ENCODE data around the gene SOX15. TPM values are rescaled to one million over a fixed set of nuclear protein-coding genes. Genes with fewer than 3 reads are reported as not detected.

Gene SOX15
- total and polyA plus RNA-seq, 3 donors from 2014 or later, result 2.6 to 4.0 (median 2.8) TPM

DNA sequence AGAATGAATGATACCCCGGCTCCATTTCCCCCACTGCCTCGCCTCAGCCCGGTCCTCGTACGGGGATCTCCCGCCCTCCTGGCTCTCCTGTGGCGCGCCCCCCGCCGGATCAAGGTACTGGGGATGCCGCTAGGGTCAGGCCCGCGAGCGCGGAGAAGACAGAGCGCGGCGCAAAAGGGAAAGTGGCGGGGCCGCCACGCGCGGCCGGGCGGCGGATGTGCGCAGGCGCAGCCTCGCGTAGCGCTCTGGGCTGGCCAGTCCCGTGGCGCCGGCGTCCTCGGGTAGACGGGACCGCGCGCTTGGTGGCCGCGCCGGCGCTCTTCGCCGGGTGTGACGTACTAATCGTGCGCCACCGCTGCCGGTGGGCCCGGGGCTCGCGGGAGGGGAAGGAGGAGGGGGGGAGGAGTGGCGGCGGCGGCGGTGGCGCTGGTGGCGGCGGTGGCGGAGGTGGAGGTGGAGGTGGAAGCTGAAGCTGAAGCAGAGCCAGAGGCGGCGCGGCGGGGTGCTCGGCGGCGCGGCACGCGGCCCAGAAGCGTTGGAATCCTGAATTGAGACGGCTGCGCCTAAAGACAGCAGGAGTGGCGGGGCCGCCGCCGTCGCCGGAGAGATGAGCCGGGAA, 28.2 kb downstream of the SOX15 start, which contains the start of gene SENP3:
Gene SENP3, plus strand, starts transcription at position 331 of the 619 bp plus-strand sequence. CDS start 1,158 bp downstream, outside the sequence.
- intact Hi-C loops (cut with DNase I; ENCODE audit: low total_unique reads), result loop anchor here (10.0 kb wide), 1 partner anchor 207 kb away; the partner anchor contains the start of genes KCTD11 and TMEM95
- no peaks in the 10 kb centered on the region for H3K9me3 ChIP-seq
- H3K4me3 ChIP-seq, result peak within 1 kb of the TSS; percentile 76 to 93
- TF ChIP-seq, protein P1, sequence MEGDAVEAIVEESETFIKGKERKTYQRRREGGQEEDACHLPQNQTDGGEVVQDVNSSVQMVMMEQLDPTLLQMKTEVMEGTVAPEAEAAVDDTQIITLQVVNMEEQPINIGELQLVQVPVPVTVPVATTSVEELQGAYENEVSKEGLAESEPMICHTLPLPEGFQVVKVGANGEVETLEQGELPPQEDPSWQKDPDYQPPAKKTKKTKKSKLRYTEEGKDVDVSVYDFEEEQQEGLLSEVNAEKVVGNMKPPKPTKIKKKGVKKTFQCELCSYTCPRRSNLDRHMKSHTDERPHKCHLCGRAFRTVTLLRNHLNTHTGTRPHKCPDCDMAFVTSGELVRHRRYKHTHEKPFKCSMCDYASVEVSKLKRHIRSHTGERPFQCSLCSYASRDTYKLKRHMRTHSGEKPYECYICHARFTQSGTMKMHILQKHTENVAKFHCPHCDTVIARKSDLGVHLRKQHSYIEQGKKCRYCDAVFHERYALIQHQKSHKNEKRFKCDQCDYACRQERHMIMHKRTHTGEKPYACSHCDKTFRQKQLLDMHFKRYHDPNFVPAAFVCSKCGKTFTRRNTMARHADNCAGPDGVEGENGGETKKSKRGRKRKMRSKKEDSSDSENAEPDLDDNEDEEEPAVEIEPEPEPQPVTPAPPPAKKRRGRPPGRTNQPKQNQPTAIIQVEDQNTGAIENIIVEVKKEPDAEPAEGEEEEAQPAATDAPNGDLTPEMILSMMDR (IDR thresholded peaks at IDR 0.05), result peak in 2 of 3 experiments; percentile 16 to 28
- no peak for TF ChIP-seq POLR2A (IDR thresholded peaks at IDR 0.05)
- no peaks in the 10 kb centered on the region for H3K27me3 ChIP-seq
- no peaks in the 10 kb centered on the region for H3K36me3 ChIP-seq (ENCODE audit: low read depth, missing control alignments)
- peak; percentile 93 for DNase-seq
- H3K4me1 ChIP-seq, result peaks cover 53% of the 10 kb centered on the region
- H3K27ac ChIP-seq, result peak within 1 kb of the TSS; percentile 67 to 92
- WGBS, 2 donors, result 0 to 1% methylated on average over 34 to 82 of the region's 82 CpGs

GRCh38 chr17:7561028-7561575, 28.8 kb downstream of the SOX15 start:
- Histone ChIP-seq H3K36me3 (ENCODE audit: low read depth, missing control alignments) (no peaks in the 10 kb centered on the region), H3K4me3 (peak overlapping the region; percentile 76 to 93), H3K9me3 (no peaks in the 10 kb centered on the region), H3K27me3 (no peaks in the 10 kb centered on the region), H3K4me1 (peaks cover 53% of the 10 kb centered on the region), H3K27ac (peak overlapping the region; percentile 67 to 92)
- peak; percentile 94 for DNase-seq
- 0% methylated on average over 29 to 32 of the region's 32 CpGs for WGBS, 2 donors
- intact Hi-C loops (cut with DNase I; ENCODE audit: low total_unique reads), result loop anchor here (10.0 kb wide), 1 partner anchor 206 kb away; the partner anchor contains the start of genes KCTD11 and TMEM95
- TF ChIP-seq POLR2A (IDR thresholded peaks at IDR 0.05), result no peak
- TF ChIP-seq, protein P1 (IDR thresholded peaks at IDR 0.05), result peak; percentile 74 to 93 (median 92)

- peak overlapping the region in 1 of 2 donors; percentile 76 for H3K4me3 ChIP-seq
- H3K4me1 ChIP-seq, result peaks cover 53% of the 10 kb centered on the region
- no peaks in the 10 kb centered on the region for H3K9me3 ChIP-seq
- DNase-seq, result peak; percentile 64
- TF ChIP-seq, protein P1 (IDR thresholded peaks at IDR 0.05), result peak; percentile 31 to 60 (median 58)
- no peak for TF ChIP-seq POLR2A (IDR thresholded peaks at IDR 0.05)
- intact Hi-C loops (cut with DNase I; ENCODE audit: low total_unique reads), result loop anchor here (10.0 kb wide), 1 partner anchor 206 kb away; the partner anchor contains the start of genes KCTD11 and TMEM95
- no peaks in the 10 kb centered on the region for H3K27me3 ChIP-seq
- H3K36me3 ChIP-seq (ENCODE audit: low read depth, missing control alignments), result no peaks in the 10 kb centered on the region
- WGBS, 2 donors, result 16 to 23% methylated on average over 22 of the region's 22 CpGs
- H3K27ac ChIP-seq, result peak overlapping the region; percentile 67 to 92
Observed at GRCh38 chr17:7560172-7561027, 29.5 kb downstream of the SOX15 start.

DNA sequence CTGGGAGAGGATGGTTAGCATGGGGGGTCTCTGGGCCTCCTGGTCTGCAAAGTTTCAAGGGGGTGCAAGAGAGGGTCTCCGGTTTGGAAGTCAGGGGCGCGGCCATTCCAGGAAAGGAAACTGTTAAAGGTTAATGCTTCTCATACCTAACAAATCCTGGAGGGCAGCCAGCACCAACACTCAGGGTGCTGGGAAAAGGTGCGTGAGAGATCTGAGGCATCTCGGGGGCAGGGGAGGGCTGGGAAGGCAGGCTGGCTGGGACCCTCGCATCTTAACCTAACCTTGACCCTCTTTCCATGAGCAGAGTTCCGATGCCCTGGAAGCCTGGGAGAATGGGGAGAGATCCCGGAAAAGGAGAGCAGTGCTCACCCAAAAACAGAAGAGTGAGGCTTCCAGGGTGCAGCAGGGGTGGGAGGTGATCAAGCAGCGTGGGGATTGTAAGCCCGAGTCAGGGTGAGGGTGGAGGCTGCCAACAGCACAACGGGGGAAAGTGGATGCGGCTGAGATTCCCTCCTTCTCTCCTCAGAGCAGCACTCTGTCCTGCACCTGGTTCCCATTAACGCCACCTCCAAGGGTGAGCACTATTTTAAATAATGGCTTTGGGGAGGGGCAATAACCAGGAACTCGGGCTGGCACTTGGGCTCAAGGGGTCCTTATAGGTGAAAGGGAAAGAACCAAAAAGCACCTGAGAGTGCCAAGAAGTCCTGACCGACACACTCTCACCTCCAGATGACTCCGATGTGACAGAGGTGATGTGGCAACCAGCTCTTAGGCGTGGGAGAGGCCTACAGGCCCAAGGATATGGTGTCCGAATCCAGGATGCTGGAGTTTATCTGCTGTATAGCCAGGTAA, 30.3 kb downstream of the SOX15 start:
- H3K9me3 ChIP-seq, result no peaks in the 10 kb centered on the region
- H3K4me1 ChIP-seq, result peaks cover 53% of the 10 kb centered on the region
- intact Hi-C loops (cut with DNase I; ENCODE audit: low total_unique reads), result loop anchor here (5.0 to 10.0 kb wide), 2 partner anchors 47 to 205 kb away; partner anchors contain the start of genes KCTD11 and TMEM95
- no peak overlapping the region for H3K4me3 ChIP-seq
- WGBS, 2 donors, result 58 to 61% methylated on average over 18 of the region's 18 CpGs
- no peaks in the 10 kb centered on the region for H3K27me3 ChIP-seq
- peak overlapping the region; percentile 86 to 92 for H3K27ac ChIP-seq
- TF ChIP-seq, protein P1 (IDR thresholded peaks at IDR 0.05), result no peak
- TF ChIP-seq POLR2A (IDR thresholded peaks at IDR 0.05), result no peak
- DNase-seq, result no peak
- H3K36me3 ChIP-seq (ENCODE audit: low read depth, missing control alignments), result no peaks in the 10 kb centered on the region

Measured in testis (tissue), 3 donors.